ENCODE results near the gene MSRB1. TPM values are rescaled to one million over a fixed set of nuclear protein-coding genes. Genes with fewer than 3 reads are reported as not detected.

MSRB1 gene
- total and polyA plus RNA-seq, 12 donors: 24.6 to 82.2 (median 35.6) TPM

- DNase-seq: no peak
- peaks cover 14 to 95% (median 92%) of the 10 kb centered on the region in 7 donors for H3K27me3 ChIP-seq
- no peak for TF ChIP-seq CTCF (IDR thresholded peaks at IDR 0.05)
- H3K4me3 ChIP-seq: no peak overlapping the region
- peaks cover 0 to 7% (median 0%) of the 10 kb centered on the region in 9 donors for H3K4me1 ChIP-seq
- 1 to 2% methylated on average over 63 to 81 of the region's 81 CpGs for WGBS, 2 donors
- H3K36me3 ChIP-seq: no peaks in the 10 kb centered on the region
- no peaks in the 10 kb centered on the region for H3K9me3 ChIP-seq
- no peak overlapping the region for H3K27ac ChIP-seq
- no peak for ATAC-seq
- intact Hi-C loops (cut with DNase I): no loop called here
Measured at GRCh38 chr16:1917665-1918350, 25.2 kb downstream of the MSRB1 start.

- Histone ChIP-seq H3K27me3 (peaks cover 14 to 95% (median 86%) of the 10 kb centered on the region in 7 donors), H3K4me1 (peaks cover 0 to 7% (median 0%) of the 10 kb centered on the region in 9 donors), H3K4me3 (no peak overlapping the region), H3K27ac (no peak overlapping the region), H3K9me3 (no peaks in the 10 kb centered on the region), H3K36me3 (no peaks in the 10 kb centered on the region)
- DNase-seq (no peak), ATAC-seq (no peak)
- 6 to 7% methylated on average over 22 of the region's 22 CpGs for WGBS, 2 donors
- TF ChIP-seq CTCF (IDR thresholded peaks at IDR 0.05): no peak
- intact Hi-C loops (cut with DNase I): no loop called here
Measured at GRCh38 chr16:1917056-1917664, 25.8 kb downstream of the MSRB1 start.

GRCh38 chr16:1916640-1916990 lies 26.4 kb downstream of the MSRB1 start:
- H3K27ac ChIP-seq: no peak overlapping the region
- 6% methylated on average over 5 of the region's 5 CpGs for WGBS, 2 donors
- ATAC-seq: no peak

More at GRCh38 chr16:1916640-1916990, 26.4 kb downstream of the MSRB1 start:
- Histone ChIP-seq H3K4me1 (peaks cover 0 to 7% (median 0%) of the 10 kb centered on the region in 9 donors), H3K4me3 (no peak overlapping the region), H3K36me3 (no peaks in the 10 kb centered on the region), H3K9me3 (no peaks in the 10 kb centered on the region), H3K27me3 (peaks cover 14 to 91% (median 81%) of the 10 kb centered on the region in 7 donors)
- TF ChIP-seq CTCF (IDR thresholded peaks at IDR 0.05): no peak
- no peak for DNase-seq
- intact Hi-C loops (cut with DNase I): no loop called here
